ENCODE measurements around the gene PANK1. TPM values are rescaled to one million over a fixed set of nuclear protein-coding genes. Genes with fewer than 3 reads are reported as not detected.

The PANK1 gene
- total and polyA plus RNA-seq, 9 of the 15 experiments (the other 6 are each of a cell fraction or from before 2014, with no cell fraction given), result 1.7 to 10.7 (median 6.5) TPM

GRCh38 chr10:89575031-89575430 lies 70.0 kb downstream of the PANK1 start:
- no peaks in the 10 kb centered on the region for H3K9me3 ChIP-seq (replicated peaks; ENCODE audit: control insufficient read depth, insufficient read depth, low read depth, low read length)
- in situ Hi-C loops (cut with MboI), result no loop called here
- no peaks in the 10 kb centered on the region for H3K27me3 ChIP-seq (ENCODE audit: control insufficient read depth in 2 of 2, insufficient read depth in 2 of 2, low read length in 2 of 2)
- no peaks in the 10 kb centered on the region for H3K4me1 ChIP-seq (replicated peaks in 1 of 2; ENCODE audit: control insufficient read depth in 2 of 2, insufficient read depth in 2 of 2, low read length in 2 of 2)
- ChIA-PET POLR2A (no interaction called here), CTCF (ENCODE audit: low intra/inter-chr PET ratio) (interaction anchor here (0.6 kb wide), 1 partner anchor 149 kb away, joined by 3 read pairs; no protein-coding TSS in a partner anchor)
- no peaks in the 10 kb centered on the region for H3K79me2 ChIP-seq (ENCODE audit: control insufficient read depth, insufficient read depth, low read length)
- no peaks in the 10 kb centered on the region for H3K36me3 ChIP-seq (ENCODE audit: control insufficient read depth, insufficient read depth, low read length)
- intact Hi-C loops (cut with micrococcal nuclease), result no loop called here
- H3K4me3 ChIP-seq, result no peak overlapping the region
- TF ChIP-seq ZNF384 (IDR thresholded peaks at IDR 0.05; ENCODE audit: low read depth, low read length) (no peak), TEAD4 (IDR thresholded peaks at IDR 0.05; ENCODE audit: low read length) (no peak), TEAD4 (CRISPR knock-in tag; IDR thresholded peaks at IDR 0.05; ENCODE audit: borderline replicate concordance) (no peak), GTF3C2 (IDR thresholded peaks at IDR 0.05; ENCODE audit: borderline replicate concordance, extremely low read depth, insufficient read length) (no peak), ERF (CRISPR knock-in tag; IDR thresholded peaks at IDR 0.05) (no peak), ADNP (tag; IDR thresholded peaks at IDR 0.05) (no peak), ZFP30 (CRISPR knock-in tag; IDR thresholded peaks at IDR 0.05; ENCODE audit: borderline replicate concordance) (no peak), ZNF197 (CRISPR knock-in tag; IDR thresholded peaks at IDR 0.05; ENCODE audit: low read depth) (no peak), ZNF274 (IDR thresholded peaks at IDR 0.05; ENCODE audit: borderline replicate concordance, low read depth, low read length) (no peak)
- no peak overlapping the region for H3K27ac ChIP-seq (ENCODE audit: extremely low read depth, low read depth, low read length)
- H2AFZ ChIP-seq (ENCODE audit: low read depth, low read length), result no peak overlapping the region
- no peak overlapping the region for H3K9ac ChIP-seq (ENCODE audit: insufficient read depth in 1 of 2, low read depth in 2 of 2, low read length in 2 of 2)
- H4K20me1 ChIP-seq (replicated peaks; ENCODE audit: control insufficient read depth, insufficient read depth, low read length), result no peaks in the 10 kb centered on the region
- no peak for FAIRE-seq
- no peak for DNase-seq (ENCODE audit: extremely low read depth in 1 of 4, low spot score in 3 of 4)
- no peaks in the 10 kb centered on the region for H3K9me1 ChIP-seq (ENCODE audit: control insufficient read depth, insufficient read depth, low read length)
- BruUV-seq (replicated peaks), result no TSS peak
- no peak overlapping the region for H3K4me2 ChIP-seq (ENCODE audit: insufficient read depth, low read length)
- ATAC-seq, result no peak
